Stimulated activated CD8-positive, alpha-beta memory T cell treated with anti-CD3 and anti-CD28 coated beads, Interleukin-15, amount 100 ng/mL, for 24 hours (primary cell): Measurements from ENCODE around the gene IGF2.

ENCODE experiments used
- DNase-seq: peaks from one replicate; pipeline ENCODE4 v3.0.0-alpha.2; 2020; ENCODE audit warnings: low read depth

The IGF2 gene

GRCh38 chr11:2122907-2123627 is 16.1 kb downstream of the IGF2 start:
- DNase-seq: no peak

- DNase-seq: no peak
These were observed 16.8 kb downstream of the IGF2 start for GRCh38 chr11:2122222-2122906.

- no peak for DNase-seq
These were observed 17.7 kb downstream of the IGF2 start for GRCh38 chr11:2121227-2122130.

- DNase-seq: no peak
These were observed 18.7 kb downstream of the IGF2 start for GRCh38 chr11:2120359-2121100.

- DNase-seq: no peak
These were observed 20.5 kb downstream of the IGF2 start for GRCh38 chr11:2118677-2119076.

GRCh38 chr11:2116680-2117079 is 22.5 kb downstream of the IGF2 start:
- no peak for DNase-seq

GRCh38 chr11:2115308-2115707 is 23.9 kb downstream of the IGF2 start:
- no peak for DNase-seq

GRCh38 chr11:2114430-2115241 is 24.6 kb downstream of the IGF2 start:
- no peak for DNase-seq

- DNase-seq: no peak
These were observed 25.4 kb downstream of the IGF2 start for GRCh38 chr11:2113776-2114175.

GRCh38 chr11:2110521-2110920 is 28.7 kb downstream of the IGF2 start:
- no peak for DNase-seq

- DNase-seq: no peak
These were observed 29.6 kb downstream of the IGF2 start for GRCh38 chr11:2109541-2110019.

GRCh38 chr11:2108675-2109491 is 30.3 kb downstream of the IGF2 start:
- no peak for DNase-seq

GRCh38 chr11:2107941-2108630 is 31.1 kb downstream of the IGF2 start:
- DNase-seq: no peak

- no peak for DNase-seq
These were observed 31.7 kb downstream of the IGF2 start for GRCh38 chr11:2107521-2107920.

GRCh38 chr11:2106583-2107209 is 32.5 kb downstream of the IGF2 start:
- no peak for DNase-seq

GRCh38 chr11:2105511-2105910 is 33.7 kb downstream of the IGF2 start:
- DNase-seq: no peak

- DNase-seq: no peak
These were observed 34.4 kb downstream of the IGF2 start for GRCh38 chr11:2104524-2105440.
